Stimulated activated CD4-positive, alpha-beta T cell treated with anti-CD3 and anti-CD28 coated beads, Interleukin-12 subunit alpha, Interleukin-12 subunit beta, amount 100 ng/mL, for 24 hours (primary cell): Measurements from ENCODE around the gene HADHB.
"Not testable (repeated sequence)": the region's sequence is repeated elsewhere in the genome, so short reads cannot be mapped to it uniquely, and the experiment has no call there.

ENCODE experiments used
- DNase-seq, 2 experiments: peaks; one replicate each; pipeline ENCODE4 v3.0.0-alpha.2; 2020; ENCODE audit warnings: low read depth in 2 of 2

HADHB gene

GRCh38 chr2:26245231-26245732 is 543 bp downstream of the HADHB start:
- DNase-seq: peak; percentile 8 to 24

- no peak for DNase-seq
These were observed 1.1 kb downstream of the HADHB start for GRCh38 chr2:26245810-26246209.

- DNase-seq: no peak
These were observed 2.1 kb downstream of the HADHB start for GRCh38 chr2:26246818-26247217.

- DNase-seq: no peak
These were observed 4.9 kb downstream of the HADHB start for GRCh38 chr2:26249625-26250024.

- no peak for DNase-seq
These were observed 7.2 kb downstream of the HADHB start for GRCh38 chr2:26251893-26252292.

- DNase-seq: no peak
These were observed 11.1 kb downstream of the HADHB start for GRCh38 chr2:26255759-26256384.

- not testable (repeated sequence) for DNase-seq
These were observed 14.1 kb downstream of the HADHB start for GRCh38 chr2:26258836-26259235.

- no peak for DNase-seq
These were observed 23.5 kb downstream of the HADHB start for GRCh38 chr2:26268213-26268612.

GRCh38 chr2:26268670-26269385 is 24.1 kb downstream of the HADHB start:
- DNase-seq: not testable (repeated sequence)

- no peak for DNase-seq
These were observed 24.9 kb downstream of the HADHB start for GRCh38 chr2:26269571-26270158.

GRCh38 chr2:26270373-26270772 is 25.6 kb downstream of the HADHB start:
- DNase-seq: no peak

GRCh38 chr2:26273501-26273900 is 28.8 kb downstream of the HADHB start:
- DNase-seq: no peak

- no peak for DNase-seq
These were observed 29.4 kb downstream of the HADHB start for GRCh38 chr2:26274058-26274613.

- no peak for DNase-seq
These were observed 31.9 kb downstream of the HADHB start for GRCh38 chr2:26276484-26277227.

- DNase-seq: no peak
These were observed 35.1 kb downstream of the HADHB start for GRCh38 chr2:26279886-26280285.

GRCh38 chr2:26281226-26281625 is 36.5 kb downstream of the HADHB start:
- DNase-seq: no peak

GRCh38 chr2:26283606-26284005 is 38.9 kb downstream of the HADHB start:
- no peak for DNase-seq

- DNase-seq: no peak
These were observed 39.4 kb downstream of the HADHB start for GRCh38 chr2:26284132-26284531.

GRCh38 chr2:26285931-26286330 is 41.2 kb downstream of the HADHB start:
- DNase-seq: no peak

- no peak for DNase-seq
These were observed 45.3 kb downstream of the HADHB start for GRCh38 chr2:26290001-26290400.

GRCh38 chr2:26292646-26293045 is 47.9 kb downstream of the HADHB start:
- no peak for DNase-seq

- no peak for DNase-seq
These were observed 50.8 kb downstream of the HADHB start for GRCh38 chr2:26295511-26295910.
